Suppressor macrophage (primary cell): ENCODE measurements around the gene ATP6V0B.

Experiments
- DNase-seq, 4 experiments: peaks; one replicate each; pipeline ENCODE4 v3.0.0-alpha.2; 2020 to 2022

The ATP6V0B gene

DNA sequence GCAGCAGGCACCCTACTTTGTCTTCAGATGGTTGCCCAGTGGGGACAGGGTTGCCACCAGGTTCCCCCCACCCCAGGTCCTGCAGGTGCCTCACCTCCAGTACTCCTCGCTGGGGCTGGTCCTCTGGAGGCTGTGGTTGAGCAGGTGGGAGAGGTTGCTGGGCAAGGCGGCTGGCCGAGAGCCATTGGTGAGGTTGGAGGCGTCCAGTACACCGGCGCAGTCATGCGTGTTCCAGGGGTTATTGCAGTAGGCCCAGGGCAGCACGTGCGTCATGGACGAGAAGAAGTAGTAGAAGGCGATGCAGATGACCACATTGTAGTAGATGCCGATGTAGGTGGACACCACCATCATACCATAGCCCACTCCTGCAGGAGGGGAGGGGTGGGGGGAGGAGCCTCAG, 33.5 kb downstream of the ATP6V0B start:
- DNase-seq: no peak

DNA sequence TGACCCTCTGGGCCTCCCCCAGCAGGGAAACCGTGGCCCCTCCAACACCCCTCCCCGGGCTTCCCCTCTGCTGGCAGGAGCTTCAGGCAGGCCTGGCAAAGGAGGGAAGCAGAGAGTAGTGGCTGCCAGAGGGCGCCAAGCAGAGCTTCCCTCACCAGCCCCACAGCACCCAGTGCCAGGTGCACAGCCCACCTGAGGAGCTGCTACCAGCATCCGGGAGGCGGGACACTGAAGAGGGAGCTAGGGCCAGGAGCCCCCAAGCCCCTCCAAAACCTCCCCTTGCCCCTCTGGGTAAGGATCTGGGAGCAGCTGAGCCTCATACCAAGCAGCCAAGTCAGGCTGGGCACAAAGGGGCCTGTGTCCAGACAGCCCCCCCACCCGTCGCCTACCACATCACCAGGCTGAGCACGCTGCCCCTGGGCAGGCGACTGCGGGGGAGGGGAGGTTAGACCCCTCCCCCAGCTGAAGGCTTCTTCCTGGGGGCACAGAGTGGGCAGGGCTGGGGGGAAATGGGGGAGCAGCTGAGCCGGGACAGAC, 36.2 kb downstream of the ATP6V0B start:
- no peak for DNase-seq

DNA sequence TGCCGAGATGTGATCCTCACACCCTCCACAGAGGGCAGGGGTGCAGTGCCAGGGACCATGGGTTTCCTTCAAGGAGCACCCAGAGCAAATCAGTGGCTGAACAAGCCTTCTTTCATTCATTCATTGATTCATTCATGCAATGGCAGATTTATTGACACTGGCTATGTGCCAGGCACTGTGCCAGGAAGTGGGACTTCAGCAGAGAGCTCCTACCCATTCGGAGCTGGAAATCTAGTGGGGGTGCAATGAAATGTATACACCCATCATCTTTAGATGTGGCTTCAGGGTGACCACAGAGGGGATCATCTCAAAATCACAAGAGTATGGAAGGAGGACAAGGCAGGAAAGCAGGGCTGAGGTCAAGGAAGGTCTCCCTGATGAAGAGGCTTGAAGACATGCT, 37.6 kb downstream of the ATP6V0B start:
- DNase-seq: no peak

DNA sequence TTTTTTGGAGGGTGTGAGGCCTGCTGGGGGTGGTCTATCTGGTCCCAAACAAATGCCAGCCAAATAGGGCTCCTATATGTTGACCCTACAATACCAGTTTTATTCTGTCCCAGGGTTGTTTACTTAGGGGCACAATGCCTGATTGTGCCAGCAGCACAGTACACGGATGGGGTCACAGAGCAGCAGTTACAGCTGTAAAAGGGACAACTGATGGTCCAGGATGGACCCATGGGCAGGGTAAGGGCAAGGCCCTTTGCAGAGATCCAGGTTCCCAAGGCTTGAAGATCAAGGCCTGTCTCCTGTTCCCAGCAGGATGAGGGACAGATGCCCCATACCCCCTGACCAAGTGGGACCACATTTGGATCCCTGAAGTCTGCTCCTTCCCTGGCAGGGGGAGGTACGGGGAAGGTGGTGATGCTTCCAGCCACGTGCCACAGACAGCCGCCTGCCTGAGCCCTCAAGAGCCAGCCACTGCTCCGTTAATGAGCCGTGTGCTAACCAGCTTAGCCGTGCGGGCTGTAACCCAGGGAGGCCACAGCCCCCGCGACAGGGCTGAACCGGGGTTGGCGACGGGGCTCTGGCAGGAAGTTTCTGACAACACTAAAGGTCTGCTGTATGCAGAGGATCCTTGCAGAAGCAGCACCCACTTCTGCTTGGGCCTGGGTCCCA, 38.3 kb downstream of the ATP6V0B start:
- no peak for DNase-seq

DNA sequence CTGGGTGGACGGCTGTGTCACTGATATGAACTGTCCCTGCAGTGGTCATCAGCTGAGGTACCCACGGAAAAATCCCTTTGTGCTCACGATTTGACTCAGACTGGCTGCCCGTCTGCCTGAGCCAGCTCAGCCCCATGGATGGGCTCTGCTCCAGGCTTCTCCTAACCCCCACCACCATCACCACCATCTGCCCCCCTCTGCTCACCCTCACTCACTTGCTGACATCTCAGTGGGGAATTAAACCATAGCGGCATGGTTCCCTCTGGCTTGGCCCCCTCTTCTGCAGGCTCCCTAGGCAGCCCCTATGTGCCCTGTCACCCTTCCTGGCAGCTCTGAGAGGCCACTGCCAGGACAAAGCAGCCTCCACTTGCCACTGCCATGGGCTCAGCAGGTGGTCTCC, 39.2 kb downstream of the ATP6V0B start:
- no peak for DNase-seq

DNA sequence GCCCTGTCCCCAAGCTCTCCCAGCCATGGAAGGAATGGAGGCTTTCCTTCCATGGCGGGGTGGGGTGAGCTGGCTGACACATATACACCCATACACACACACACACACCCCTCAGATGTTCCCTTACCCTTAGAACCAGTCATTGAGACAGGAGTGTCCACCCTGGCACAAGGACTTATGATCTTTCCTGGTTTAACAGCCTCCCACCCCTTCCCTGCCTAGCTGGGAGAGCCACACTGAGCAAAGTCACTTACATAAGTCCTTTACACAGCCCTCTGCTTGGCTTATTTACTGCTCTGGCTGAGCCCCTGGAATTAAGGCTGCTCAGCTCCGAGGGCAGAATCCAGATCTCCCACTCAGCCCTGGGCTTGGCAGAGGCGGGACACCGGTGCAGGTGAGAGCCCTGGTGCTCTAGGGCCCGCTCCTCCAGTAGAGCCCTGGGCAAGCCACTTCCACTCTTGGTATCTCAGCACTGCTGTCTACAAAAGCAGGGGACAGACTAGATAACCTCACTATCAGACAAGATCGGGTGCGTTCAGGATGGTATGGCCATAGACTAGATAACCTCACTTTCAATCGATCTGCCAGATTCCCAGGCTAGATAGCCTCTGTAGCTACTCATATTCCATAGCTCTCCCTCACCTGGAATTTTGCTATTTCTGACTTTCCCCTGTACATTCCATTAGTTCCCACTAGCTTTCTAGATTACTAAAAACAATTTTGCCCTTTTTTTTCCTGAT, 39.8 kb downstream of the ATP6V0B start:
- DNase-seq: no peak

DNA sequence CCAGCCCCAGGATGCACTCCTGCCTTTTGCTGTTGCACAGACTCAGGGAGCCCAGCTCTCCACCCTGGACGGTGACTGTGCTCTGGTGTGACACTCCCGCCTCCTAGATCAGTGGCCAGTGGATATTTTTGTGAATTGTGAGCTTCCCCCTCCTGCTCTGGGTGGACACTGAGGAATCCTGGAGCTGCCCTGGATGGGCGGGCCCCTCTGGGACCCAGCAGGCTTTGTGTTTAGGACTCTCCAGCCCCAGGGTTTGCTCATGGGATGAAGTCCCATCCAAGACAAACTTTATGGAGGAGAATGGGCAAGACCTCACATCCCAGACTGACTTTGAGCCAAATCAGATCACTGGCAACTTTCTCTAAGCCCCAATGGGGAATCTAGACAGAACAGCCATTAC, 40.4 kb downstream of the ATP6V0B start:
- DNase-seq: no peak

DNA sequence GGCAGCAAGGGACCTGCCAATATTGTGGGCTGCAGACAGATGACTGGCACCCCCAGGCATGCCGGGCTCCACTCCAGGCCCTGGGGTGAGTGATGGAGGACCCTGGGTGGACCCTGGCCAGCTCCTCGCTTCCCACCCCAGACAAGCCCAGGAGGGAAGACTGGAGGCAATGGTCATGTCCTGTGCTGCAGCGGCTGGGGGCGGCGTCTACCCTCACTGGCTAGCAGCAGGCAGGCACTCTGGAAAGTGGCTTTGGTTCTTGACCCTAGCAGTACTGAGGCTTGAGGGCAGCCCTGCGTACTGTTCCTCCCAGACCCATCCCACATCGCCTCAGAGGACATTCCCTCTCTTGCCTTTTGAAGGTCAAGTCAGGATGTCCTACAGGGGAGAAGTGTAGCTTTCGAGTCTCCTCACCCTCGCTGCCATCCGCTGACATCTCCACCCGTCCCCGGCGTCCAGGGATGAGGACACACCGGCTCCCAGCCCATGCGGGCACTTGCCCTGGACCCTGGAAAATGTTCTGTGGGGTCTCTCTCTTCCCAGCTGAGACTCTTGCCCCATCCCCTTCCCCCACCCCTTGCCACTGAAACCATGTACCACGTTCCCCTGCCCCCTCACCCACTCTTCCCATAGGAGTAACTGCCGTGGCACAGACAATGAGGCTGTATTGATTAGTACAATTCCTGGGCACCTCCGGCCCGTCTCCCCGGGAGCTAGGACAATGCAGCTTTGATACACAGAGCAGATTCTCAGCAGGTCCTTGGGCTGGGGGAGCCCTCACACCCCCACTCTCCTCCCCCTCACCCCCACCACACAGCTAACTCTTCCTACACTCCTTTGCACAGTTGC, 41.5 kb downstream of the ATP6V0B start:
- no peak for DNase-seq

DNA sequence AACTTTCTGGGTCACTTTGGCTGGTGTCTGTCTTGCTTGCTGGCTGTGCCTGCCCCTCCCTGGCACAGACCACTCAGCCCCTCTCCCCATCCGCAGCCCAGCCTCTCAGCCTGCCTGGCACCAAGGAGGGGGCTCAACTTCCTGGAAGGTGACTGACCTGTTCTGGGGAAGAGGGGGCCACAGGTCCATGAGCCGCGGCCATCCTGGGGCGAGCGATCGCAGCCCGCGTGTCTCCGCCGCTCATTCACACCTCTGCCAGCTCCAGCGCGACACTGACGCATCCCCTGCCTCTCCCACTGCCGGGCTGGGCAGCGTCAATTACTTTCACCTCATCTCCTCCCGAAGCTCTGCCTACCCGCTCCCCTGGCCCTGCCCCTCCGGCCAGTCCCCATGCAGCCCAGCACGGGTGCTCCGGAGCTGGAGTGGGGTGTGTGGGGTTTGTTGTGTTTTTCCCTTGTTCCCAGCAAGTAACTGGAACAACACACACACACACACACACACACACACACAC, 42.2 kb downstream of the ATP6V0B start:
- DNase-seq: no peak

DNA sequence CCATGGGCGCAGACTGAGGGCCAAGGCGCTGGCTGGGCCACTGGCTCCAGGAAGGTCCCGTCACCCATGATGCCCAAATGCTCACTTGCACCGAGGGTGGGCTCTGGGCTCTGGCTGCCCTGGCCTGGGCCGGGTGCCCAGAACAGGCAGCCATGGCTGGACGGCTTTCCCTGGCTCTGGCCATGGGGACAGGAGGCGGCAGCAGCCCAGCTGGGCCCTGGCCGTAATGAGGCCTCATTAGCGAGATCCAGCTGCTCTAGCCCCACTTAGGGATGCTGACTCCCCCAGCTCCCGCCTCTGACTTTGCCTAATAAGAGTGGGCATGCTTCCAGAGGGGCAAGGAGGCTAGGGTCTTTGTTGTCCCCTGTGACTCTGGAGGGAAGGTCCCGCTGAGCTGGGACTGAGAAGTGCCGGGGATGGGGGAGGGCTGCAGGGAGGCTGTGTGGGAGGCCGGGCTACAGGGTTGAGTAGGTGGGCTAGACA, 44.7 kb downstream of the ATP6V0B start:
- no peak for DNase-seq

DNA sequence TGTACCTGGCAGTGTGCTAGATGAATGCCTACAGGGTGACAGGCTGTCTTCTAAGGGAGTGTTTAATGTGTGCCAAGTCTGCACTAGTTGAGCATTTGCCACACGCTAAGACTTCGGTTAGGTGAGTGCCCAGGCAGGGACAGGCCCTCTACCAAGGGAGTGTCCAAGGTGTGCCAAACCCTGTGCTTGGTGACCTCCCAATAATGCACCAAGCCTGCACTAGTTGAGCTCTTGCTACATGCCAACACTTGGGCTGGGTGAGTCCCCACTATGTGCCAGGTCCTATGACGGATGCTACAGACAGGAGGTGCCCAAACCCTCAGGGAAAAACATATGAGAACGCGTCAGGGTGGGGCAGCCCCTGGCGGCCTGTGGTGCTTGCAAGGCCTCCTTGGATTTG, 45.7 kb downstream of the ATP6V0B start:
- DNase-seq: no peak

DNA sequence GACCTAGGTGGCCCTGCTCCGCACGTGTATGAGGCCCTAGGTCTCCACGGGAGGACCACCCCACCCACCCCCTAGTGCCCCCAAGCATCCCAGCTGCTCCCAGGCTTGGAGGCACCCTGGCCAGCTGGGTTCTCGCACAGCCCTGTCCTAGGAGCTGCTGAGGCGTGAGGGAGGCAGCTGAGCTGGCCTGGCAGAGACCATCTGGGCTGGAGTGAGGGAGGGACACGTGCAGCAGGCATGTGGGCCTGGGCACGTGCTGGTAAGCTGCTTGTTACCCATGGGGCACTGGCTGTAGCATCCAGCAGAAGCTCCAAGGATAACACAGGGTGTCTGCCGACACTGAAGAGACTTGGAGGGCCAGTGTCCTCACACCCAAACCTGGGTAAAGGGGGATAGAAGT, 46.4 kb downstream of the ATP6V0B start:
- DNase-seq: no peak

DNA sequence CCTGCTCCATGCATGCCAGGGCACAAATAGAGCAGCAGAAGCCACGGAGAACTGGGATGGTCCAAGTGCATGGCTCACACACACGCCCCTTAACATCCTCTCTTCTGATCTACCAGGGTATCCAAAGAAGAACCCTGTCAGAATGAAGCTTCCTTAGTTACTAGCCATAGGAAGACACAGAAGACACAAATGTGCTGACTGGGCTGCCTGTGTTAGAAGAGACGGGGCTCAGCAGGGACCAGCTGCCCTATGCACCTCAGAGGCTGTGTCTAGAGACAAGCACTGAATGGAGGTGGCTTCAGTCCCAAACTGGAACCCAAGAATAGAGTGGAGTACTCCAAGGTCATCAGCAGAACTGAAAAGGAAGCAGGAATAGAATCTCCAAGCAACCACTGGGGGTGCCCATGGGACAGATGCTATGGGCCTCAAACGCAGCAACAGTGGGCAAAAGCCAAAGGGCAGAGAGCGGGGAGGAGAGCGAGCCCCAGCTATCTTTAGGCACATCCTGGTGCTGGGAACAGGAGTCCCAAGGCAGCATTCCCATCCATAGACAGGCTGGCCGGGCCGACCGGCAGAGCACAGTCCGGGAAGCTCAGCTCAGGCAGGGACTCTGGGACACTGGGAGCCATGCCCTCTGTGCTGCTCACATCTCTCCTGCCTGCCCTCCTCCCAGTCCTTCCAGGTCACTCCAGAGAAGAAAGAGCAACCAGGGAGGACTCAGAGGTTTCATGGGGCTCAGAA, 47.0 kb downstream of the ATP6V0B start:
- no peak for DNase-seq

DNA sequence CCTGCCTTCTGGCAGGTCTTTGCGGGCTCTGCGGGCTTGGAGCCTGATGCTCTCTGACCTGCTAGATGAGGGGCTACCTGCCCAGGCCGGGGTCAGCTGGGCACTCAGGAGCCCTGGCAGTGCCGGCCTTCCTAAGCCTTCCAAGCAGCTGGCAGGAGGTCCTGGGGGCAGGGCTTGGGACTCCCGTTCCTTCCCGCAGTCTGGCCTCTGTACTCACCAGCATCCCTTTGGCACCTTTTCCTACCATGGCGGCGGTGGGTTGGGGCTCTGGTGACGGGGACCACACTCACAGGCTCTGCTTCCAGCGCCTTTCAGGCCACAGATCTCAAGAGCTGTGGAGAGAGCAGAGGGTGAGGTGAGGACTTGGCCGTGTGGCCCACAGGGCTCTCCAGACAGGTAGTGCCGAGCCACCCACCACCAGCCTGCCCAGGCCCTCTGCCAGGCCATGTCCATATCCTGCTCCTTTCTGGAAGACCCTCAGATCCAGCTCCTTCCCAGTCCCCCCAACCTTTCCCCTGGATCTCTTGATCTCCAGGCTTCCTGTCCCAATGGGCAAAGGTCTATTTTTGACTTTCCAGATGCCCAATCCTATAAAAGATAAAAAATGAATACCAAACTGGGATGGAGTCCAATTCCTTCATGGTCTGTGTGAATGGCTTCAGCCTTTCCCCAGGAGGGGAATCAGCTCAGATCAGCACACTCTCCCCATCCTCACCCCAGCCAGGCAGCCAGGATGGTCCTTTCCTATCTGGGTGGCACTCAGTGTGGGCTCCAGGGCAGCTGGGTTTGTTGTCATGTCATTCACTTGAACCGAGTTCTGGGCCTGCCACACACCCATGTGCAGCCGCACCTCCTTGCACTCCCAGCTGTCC, 49.5 kb downstream of the ATP6V0B start:
- DNase-seq: no peak

DNA sequence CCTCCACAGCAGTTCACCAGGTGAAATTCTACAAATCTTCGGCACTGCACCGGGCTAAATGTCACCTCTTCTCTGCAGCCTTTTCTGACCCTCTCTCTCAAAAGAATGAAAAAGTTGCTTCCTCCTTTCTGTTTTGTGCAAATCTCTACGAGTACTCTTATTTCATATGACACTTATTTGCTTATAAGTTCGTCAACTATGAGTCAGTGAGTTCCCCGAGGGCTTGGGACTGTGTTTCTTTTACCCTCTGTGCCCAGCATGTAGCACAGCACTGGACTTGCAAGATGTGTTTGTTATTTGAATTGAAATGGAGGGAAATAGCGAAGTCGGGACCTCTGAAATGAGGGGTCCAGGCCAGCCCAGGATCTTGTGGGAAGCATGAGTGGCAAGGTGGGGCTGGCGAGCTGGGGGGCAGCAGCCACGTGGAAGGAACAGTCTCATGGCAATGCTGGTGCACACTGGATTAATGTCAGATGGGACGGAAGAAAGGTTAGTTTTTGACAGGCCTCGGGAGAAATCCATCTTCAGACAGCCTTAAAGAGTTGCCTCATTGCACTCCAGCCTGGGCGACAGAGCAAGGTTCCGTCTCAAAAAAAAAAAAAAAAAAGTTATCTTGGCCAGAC, 50.3 kb downstream of the ATP6V0B start:
- DNase-seq: no peak

DNA sequence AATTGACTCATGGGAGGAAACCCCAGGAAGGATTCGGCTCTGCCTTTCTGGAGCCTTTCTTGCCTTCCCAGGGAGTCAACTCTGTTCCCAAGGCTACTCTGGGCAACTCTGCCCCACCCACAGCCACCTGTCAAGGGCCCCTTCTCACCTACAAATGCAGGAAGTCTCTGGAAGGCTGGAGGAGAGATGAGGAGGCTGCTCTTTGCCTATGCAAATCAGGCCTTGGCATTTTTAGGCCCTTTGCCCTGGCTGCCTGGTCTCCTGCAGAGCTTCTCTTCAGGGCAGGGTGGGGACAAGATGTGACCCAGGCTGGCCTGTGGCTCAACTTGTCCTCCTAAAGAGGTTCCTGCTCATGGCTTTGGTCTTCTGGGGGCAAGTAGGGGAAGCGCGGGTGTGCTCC, 51.1 kb downstream of the ATP6V0B start:
- no peak for DNase-seq

DNA sequence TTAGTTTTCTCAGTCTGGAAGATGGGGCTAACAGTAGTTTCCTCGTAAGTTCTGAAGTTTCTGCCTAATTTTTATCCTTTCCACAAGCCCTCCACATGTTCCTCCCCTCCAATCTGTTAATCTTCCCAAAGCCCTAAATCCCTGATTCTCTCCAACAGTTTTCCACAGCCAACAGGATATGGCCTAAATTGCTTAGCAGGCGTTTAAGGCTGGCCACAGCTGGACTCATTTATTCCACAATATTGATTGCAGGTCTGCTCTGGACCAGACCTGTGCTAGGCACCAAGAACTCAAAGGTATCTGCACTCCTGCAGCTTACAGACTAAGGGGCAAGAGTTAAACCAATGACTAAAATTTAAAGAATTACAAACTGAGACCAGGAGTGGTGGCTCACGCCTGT, 52.6 kb downstream of the ATP6V0B start:
- no peak for DNase-seq
